ENCODE results near the gene MBNL3.
A peak's percentile ranks its signal among the peaks of the same experiment; 100 is the strongest.
"Not testable (repeated sequence)": the region's sequence is repeated elsewhere in the genome, so short reads cannot be mapped to it uniquely, and the experiment has no call there.

The MBNL3 gene

GRCh38 chrX:132467989-132468388 is 20.8 kb downstream of the MBNL3 start:
- no peak for DNase-seq (ENCODE audit: low read depth)
- H3K4me3 ChIP-seq (ENCODE audit: low read depth, low read length) = no peak overlapping the region
- TF ChIP-seq, protein P1, sequence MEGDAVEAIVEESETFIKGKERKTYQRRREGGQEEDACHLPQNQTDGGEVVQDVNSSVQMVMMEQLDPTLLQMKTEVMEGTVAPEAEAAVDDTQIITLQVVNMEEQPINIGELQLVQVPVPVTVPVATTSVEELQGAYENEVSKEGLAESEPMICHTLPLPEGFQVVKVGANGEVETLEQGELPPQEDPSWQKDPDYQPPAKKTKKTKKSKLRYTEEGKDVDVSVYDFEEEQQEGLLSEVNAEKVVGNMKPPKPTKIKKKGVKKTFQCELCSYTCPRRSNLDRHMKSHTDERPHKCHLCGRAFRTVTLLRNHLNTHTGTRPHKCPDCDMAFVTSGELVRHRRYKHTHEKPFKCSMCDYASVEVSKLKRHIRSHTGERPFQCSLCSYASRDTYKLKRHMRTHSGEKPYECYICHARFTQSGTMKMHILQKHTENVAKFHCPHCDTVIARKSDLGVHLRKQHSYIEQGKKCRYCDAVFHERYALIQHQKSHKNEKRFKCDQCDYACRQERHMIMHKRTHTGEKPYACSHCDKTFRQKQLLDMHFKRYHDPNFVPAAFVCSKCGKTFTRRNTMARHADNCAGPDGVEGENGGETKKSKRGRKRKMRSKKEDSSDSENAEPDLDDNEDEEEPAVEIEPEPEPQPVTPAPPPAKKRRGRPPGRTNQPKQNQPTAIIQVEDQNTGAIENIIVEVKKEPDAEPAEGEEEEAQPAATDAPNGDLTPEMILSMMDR (IDR thresholded peaks at IDR 0.05; ENCODE audit: low read depth, low read length, missing control alignments) = no peak

GRCh38 chrX:132467026-132467425 is 21.8 kb downstream of the MBNL3 start:
- DNase-seq (ENCODE audit: low read depth) = no peak
- no peak overlapping the region for H3K4me3 ChIP-seq (ENCODE audit: low read depth, low read length)
- TF ChIP-seq, protein P1 (IDR thresholded peaks at IDR 0.05; ENCODE audit: low read depth, low read length, missing control alignments) = no peak

DNA sequence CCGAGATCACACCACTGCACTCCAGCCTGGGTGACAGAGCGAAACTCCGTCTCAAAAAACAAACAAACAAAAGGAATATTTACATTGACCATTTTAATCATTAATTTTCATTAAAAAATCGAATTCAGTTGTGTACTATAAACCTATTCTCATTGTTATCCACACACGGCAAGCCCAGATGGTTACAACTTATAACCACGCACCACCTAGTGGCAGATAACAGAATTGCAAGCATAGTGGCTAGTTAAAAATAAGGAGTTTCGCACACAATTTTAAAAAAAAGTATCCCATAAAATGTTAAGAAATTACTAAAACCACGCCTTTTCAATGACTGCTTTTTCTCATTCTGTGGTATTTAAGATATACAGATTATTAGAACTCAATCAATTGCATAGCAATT is 25.4 kb downstream of the MBNL3 start:
- H3K4me3 ChIP-seq (ENCODE audit: low read depth, low read length) = no peak overlapping the region
- TF ChIP-seq, protein P1 (IDR thresholded peaks at IDR 0.05; ENCODE audit: low read depth, low read length, missing control alignments) = peak; percentile 41
- no peak for DNase-seq (ENCODE audit: low read depth)

GRCh38 chrX:132461886-132462285 is 27.0 kb downstream of the MBNL3 start:
- H3K4me3 ChIP-seq (ENCODE audit: low read depth, low read length) = no peak overlapping the region
- TF ChIP-seq, protein P1 (IDR thresholded peaks at IDR 0.05; ENCODE audit: low read depth, low read length, missing control alignments) = no peak
- no peak for DNase-seq (ENCODE audit: low read depth)

GRCh38 chrX:132452911-132453550 is 35.8 kb downstream of the MBNL3 start:
- TF ChIP-seq, protein P1 (IDR thresholded peaks at IDR 0.05; ENCODE audit: low read depth, low read length, missing control alignments) = no peak
- DNase-seq (ENCODE audit: low read depth) = no peak
- H3K4me3 ChIP-seq (ENCODE audit: low read depth, low read length) = no peak overlapping the region

DNA sequence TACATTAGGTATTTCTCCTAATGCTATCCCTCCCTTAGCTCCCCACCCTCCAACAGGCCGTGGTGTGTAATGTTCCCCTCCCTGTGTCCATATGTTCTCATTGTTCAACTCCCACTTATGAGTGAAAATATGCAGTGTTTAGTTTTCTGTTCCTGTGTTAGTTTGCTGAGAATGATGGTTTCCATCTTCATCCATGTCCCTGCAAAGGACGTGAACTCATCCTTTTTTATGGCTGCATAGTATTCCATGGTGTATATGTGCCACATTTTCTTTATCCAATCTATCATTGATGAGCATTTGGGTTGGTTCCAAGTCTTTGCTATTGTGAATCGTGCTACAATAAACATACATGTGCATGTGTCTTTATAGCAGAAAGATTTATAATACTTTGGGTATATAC is 42.9 kb downstream of the MBNL3 start:
- H3K4me3 ChIP-seq (ENCODE audit: low read depth, low read length); DNase-seq (ENCODE audit: low read depth): not testable (repeated sequence)

GRCh38 chrX:132444936-132445335 is 43.9 kb downstream of the MBNL3 start:
- TF ChIP-seq, protein P1 (IDR thresholded peaks at IDR 0.05; ENCODE audit: low read depth, low read length, missing control alignments) = no peak
- DNase-seq (ENCODE audit: low read depth) = no peak
- H3K4me3 ChIP-seq (ENCODE audit: low read depth, low read length) = no peak overlapping the region
